GM12892 (cell line): ENCODE measurements around the gene PPP1R26.

ENCODE experiments used
- POLR2A ChIP-seq: IDR thresholded peaks from 2 replicates; pipeline ENCODE4 v1.6.1; 2011; ENCODE audit warnings: low read depth, low read length, control low read depth
- POLR2AphosphoS5 ChIP-seq: IDR thresholded peaks from 2 replicates; pipeline ENCODE4 v1.6.1; 2011; ENCODE audit warnings: low read depth, low read length, control low read depth
- TAF1 ChIP-seq: IDR thresholded peaks from 2 replicates; pipeline ENCODE4 v1.6.1; 2011; ENCODE audit warnings: low read depth, mild to moderate bottlenecking, control low read depth, low read length, borderline replicate concordance

DNA sequence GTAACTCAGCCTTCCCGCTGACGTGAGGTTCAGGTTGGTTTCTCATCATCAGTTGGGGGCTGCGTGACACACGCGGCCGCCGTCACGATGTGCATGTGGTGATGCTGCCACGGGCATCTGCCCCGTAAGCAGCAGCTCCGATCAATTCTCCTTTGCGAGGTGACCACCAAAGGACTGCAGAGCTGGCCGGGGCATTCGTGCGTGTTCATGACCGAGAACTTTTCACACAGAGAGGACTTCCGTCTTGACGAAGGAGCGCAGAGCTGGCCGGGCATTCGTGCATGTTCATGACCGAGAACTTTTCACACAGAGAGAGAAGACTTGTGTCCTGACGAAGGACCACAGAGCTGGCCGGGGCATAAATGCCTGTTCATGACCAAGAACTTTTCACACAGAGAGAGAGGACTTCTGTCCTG lies 37.8 kb downstream of the PPP1R26 start:
- TF ChIP-seq POLR2AphosphoS5 (no peak), POLR2A (no peak), TAF1 (no peak)
